IPS-15b (cell line): ENCODE results near the gene HTR3D.

Experiments
- H3K27me3 ChIP-seq: one replicate; pipeline ENCODE4 v1.6.1; 2013; ENCODE audit warnings: low read length; ENCODE audit not compliant: control insufficient read depth, insufficient read depth
- H3K36me3 ChIP-seq: one replicate; pipeline ENCODE4 v1.6.1; 2013; ENCODE audit warnings: low read length; ENCODE audit not compliant: control insufficient read depth, insufficient read depth
- H3K4me1 ChIP-seq: one replicate; pipeline ENCODE4 v1.6.1; 2013; ENCODE audit warnings: mild to moderate bottlenecking, low read length; ENCODE audit not compliant: control insufficient read depth, insufficient read depth
- H3K4me3 ChIP-seq: one replicate; pipeline ENCODE4 v1.5.1; 2013; ENCODE audit warnings: low read depth, low read length
- H3K9ac ChIP-seq: one replicate; pipeline ENCODE4 v1.6.1; 2013; ENCODE audit warnings: low read depth, mild to moderate bottlenecking, low read length
- H3K9me3 ChIP-seq: one replicate; pipeline ENCODE4 v1.6.1; 2013; ENCODE audit warnings: mild to moderate bottlenecking, low read length; ENCODE audit not compliant: control insufficient read depth, insufficient read depth

HTR3D gene

GRCh38 chr3:184078851-184079250, 47.3 kb downstream of the HTR3D start:
- Histone ChIP-seq H3K9me3 (no peaks in the 10 kb centered on the region), H3K4me3 (no peak overlapping the region), H3K36me3 (no peaks in the 10 kb centered on the region), H3K4me1 (no peaks in the 10 kb centered on the region), H3K9ac (no peak overlapping the region), H3K27me3 (no peaks in the 10 kb centered on the region)

- Histone ChIP-seq H3K9ac (no peak overlapping the region), H3K4me3 (no peak overlapping the region), H3K4me1 (no peaks in the 10 kb centered on the region), H3K27me3 (no peaks in the 10 kb centered on the region), H3K9me3 (no peaks in the 10 kb centered on the region), H3K36me3 (no peaks in the 10 kb centered on the region)
These were observed 49.7 kb downstream of the HTR3D start for GRCh38 chr3:184081116-184081830.

GRCh38 chr3:184082034-184082433, 50.5 kb downstream of the HTR3D start:
- H3K9me3 ChIP-seq, result no peaks in the 10 kb centered on the region
- H3K27me3 ChIP-seq, result no peaks in the 10 kb centered on the region
- no peak overlapping the region for H3K9ac ChIP-seq
- no peaks in the 10 kb centered on the region for H3K4me1 ChIP-seq
- H3K36me3 ChIP-seq, result no peaks in the 10 kb centered on the region
- no peak overlapping the region for H3K4me3 ChIP-seq

GRCh38 chr3:184082465-184082864, 50.9 kb downstream of the HTR3D start:
- Histone ChIP-seq H3K9ac (no peak overlapping the region), H3K4me1 (no peaks in the 10 kb centered on the region), H3K36me3 (no peaks in the 10 kb centered on the region), H3K4me3 (no peak overlapping the region), H3K27me3 (no peaks in the 10 kb centered on the region), H3K9me3 (no peaks in the 10 kb centered on the region)

GRCh38 chr3:184085389-184085852, 53.9 kb downstream of the HTR3D start:
- Histone ChIP-seq H3K4me1 (no peaks in the 10 kb centered on the region), H3K27me3 (no peaks in the 10 kb centered on the region), H3K9ac (no peak overlapping the region), H3K4me3 (no peak overlapping the region), H3K9me3 (no peaks in the 10 kb centered on the region), H3K36me3 (no peaks in the 10 kb centered on the region)
